NCI-H2107 treated with DMSO at 0.1 percent for 48 hours (cell line): ENCODE data around the gene FOLR1.

Source experiments
- DNase-seq: peaks from one replicate; lab custom pipeline; 2025; ENCODE audit not compliant: unreplicated experiment; lab: John Stamatoyannopoulos, UW

Gene FOLR1

DNA sequence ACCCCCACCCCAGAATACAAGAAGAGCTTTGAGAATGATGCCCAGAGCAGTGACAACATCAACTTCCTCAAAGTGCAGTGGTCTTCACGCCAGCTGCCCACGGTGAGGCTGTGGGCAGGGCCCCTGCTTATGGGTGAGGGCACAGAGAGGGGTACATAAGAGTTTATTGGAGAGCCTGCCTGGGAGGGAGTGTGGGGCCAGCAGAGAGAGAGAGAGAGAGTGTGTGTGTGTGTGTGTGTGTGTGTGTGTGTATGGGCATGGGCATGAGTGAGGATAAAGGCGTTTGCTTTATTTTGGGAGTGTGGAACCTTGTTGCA is 42.5 kb downstream of the FOLR1 start:
- DNase-seq = no peak

DNA sequence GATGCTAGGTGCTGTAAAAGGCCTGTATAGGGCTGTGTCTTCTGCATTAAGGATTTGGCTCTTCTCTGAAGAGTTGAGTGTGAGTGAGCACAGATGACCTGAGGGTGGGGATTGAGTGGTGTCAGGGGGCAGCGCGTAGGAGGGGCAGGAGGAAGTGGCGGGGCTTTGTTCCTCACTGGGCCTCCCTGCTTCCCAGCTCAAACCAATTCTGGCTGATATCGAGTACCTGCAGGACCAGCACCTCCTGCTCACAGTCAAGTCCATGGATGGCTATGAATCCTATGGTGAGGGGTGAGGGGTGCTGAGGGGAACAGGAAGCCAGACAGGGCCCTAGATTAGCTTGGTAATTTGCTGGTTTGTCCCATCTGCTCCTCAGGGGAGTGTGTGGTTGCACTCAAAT is 43.0 kb downstream of the FOLR1 start:
- DNase-seq = no peak

DNA sequence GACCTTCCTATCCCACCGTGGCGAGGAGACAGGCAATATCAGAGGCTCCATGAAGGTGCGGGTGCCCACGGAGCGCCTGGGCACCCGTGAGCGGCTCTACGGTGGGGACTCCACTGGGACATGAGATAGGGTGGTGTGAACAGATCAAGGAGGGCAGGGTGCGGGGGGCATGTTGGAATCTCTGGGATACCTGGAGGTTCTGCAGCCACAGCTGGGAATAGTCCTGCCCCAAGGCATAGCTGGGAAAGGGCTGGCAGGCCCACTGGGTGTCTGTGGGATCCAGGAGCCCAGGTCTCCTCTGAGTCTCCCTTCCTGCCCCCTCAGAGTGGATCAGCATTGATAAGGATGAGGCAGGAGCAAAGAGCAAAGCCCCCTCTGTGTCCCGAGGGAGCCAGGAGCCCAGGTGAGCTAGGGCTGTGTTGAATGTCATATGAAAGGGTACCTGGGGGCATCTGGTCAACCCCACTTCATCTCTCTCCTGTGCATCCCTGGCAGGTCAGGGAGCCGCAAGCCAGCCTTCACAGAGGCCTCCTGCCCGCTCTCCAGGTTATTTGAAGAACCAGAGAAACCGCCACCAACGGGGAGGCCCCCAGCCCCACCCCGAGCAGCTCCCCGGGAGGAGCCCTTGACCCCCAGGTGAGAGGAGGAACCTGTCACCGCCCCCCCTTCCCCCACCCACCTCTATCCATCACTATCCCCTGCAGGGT is 43.6 kb downstream of the FOLR1 start:
- no peak for DNase-seq

- no peak for DNase-seq
Observed at GRCh38 chr11:72236083-72236697, 44.2 kb downstream of the FOLR1 start.

DNA sequence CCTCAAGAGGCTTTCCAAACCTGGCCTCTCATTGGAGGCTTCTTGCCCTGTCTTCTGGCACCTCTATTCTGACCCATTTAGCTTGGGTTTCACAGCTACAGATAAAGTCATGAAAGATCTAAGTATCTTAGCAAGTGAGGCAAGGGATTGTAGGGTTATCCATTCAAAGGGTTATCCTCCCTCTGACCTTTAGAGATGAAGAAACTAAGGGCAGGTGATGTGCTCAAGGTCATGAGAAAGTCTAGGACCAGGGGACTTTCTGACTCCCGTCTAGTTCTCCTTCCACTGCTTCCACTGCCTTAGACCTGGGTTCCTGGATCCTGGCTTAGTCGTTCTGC is 44.8 kb downstream of the FOLR1 start:
- DNase-seq = no peak

GRCh38 chr11:72237112-72237931 is 45.4 kb downstream of the FOLR1 start:
- no peak for DNase-seq

GRCh38 chr11:72238040-72238450 is 46.1 kb downstream of the FOLR1 start:
- peak; percentile 17 for DNase-seq

- no peak for DNase-seq
Observed at GRCh38 chr11:72238492-72239312, 46.8 kb downstream of the FOLR1 start.

DNA sequence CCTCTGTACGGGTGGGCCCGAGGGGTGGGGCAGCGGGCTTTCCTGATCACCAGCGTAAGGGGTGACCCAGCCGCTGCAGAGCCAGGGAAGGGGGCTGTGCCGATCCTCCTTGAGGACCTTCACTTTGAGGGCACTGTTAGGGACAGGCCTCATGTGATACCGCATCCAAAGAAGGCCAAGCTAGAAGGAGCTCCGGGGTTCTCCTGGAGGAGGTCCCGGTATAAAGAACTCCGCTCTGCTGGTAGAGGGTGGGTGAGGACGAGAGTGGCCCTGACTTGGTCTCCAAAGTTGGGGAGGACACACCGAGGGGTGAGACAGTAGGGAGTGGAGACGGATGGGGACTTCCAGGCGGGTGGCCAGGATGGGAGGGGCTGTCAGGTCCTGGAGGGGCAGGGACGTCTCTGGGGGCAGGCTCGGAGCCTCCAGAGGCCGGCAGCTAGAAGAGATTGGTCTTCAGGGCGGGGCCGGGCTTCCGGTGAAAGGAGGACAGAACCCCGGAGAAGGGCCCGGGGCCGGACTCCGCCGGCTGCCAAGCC is 47.4 kb downstream of the FOLR1 start:
- no peak for DNase-seq

- peak; percentile 15 for DNase-seq
Observed at GRCh38 chr11:72239849-72240460, 48.0 kb downstream of the FOLR1 start.

GRCh38 chr11:72240461-72241290 is 48.7 kb downstream of the FOLR1 start:
- DNase-seq = no peak

- no peak for DNase-seq
Observed at GRCh38 chr11:72241291-72241781, 49.4 kb downstream of the FOLR1 start.

DNA sequence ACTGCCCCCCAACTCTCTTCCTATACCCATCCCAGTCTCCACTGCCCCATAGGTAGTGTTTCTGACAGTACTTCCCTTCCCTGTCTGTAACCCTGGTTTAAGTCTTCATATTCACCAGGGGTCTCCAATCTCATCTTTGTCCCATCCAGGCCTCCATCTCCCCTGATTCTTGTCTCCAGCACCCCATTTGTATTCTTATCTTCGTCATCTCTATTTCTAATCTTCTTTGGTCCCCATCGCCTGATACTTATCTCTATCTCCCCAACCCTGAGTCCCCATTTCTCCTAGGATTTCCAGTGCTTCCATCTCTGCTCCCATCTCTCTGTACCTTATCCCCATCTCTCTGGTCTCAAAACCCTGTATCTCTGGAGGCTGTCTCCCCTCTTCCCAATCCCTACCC is 50.2 kb downstream of the FOLR1 start:
- DNase-seq = no peak

GRCh38 chr11:72243173-72244059 is 51.5 kb downstream of the FOLR1 start:
- DNase-seq = no peak

GRCh38 chr11:72244060-72244360 is 52.1 kb downstream of the FOLR1 start, which contains the start of gene PHOX2A:
Gene PHOX2A, minus strand, starts transcription at chr11:72244176. Its CDS starts 172 bp downstream, at chr11:72244004.
- no peak for DNase-seq

DNA sequence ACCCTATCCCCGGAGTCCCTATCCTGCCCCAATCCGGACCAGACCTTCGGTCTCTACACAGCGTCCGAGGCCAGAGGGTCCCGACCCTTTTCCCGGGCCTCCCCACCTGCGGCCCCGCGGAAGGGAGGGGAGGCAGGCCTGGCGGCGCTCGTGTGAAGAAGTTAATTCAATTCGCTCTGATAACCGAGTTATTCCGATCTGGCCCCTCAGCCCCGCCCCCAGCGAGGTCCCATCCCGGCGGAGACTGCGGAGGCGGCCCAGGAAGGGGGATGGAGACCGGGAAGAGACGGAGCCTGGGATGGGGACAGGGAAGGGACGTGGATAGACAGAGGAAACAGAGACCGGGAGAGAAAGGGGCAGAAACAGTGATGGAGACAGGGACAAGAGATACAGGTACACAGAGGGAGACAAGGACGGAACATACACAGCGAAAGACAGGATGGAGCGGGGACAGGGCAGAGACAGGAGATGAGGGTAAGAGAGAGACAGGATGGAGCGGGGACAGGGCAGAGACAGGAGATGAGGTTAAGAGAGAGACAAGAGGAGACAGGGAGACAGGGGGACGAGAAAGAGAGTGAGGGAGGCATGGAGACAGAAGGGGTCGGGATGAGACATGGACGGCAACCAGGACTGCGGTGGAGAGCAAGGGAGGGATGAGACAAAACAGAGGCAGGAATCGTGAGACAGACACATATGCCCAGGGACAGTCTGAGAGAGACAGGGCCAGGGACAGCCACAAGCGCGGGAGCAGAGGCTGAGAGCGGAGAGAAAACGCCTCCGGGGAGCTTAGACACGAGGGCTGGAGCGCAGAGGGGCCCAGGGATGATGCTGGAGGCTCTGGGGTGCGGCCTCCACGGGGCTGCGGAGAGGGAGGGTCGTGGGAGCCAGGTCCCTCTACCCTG is 52.7 kb downstream of the FOLR1 start:
- no peak for DNase-seq

GRCh38 chr11:72245263-72245816 is 53.4 kb downstream of the FOLR1 start:
- no peak for DNase-seq
